Left ventricle myocardium inferior (tissue), 1 donor: Measurements from ENCODE around the gene MALRD1. TPM values are rescaled to one million over a fixed set of nuclear protein-coding genes. Genes with fewer than 3 reads are reported as not detected.

ENCODE experiments used
- DNase-seq: peaks from one replicate; pipeline ENCODE4 v3.0.0-alpha.2; 2020
- H3K27ac ChIP-seq: fragments of 200-600 bp; replicated peaks from 2 replicates; pipeline ENCODE4 v1.8.0; 2021
- H3K27me3 ChIP-seq: fragments of 200-600 bp; 2 replicates; pipeline ENCODE4 v1.8.0; 2021; ENCODE audit warnings: low read depth
- H3K36me3 ChIP-seq: fragments of 200-600 bp; 2 replicates; pipeline ENCODE4 v1.8.0; 2021
- H3K4me1 ChIP-seq: fragments of 200-600 bp; 2 replicates; pipeline ENCODE4 v1.8.0; 2021
- H3K4me3 ChIP-seq: fragments of 200-600 bp; 2 replicates; pipeline ENCODE4 v1.8.0; 2021; ENCODE audit warnings: mild to moderate bottlenecking, moderate library complexity
- H3K9me3 ChIP-seq: fragments of 200-600 bp; replicated peaks from 2 replicates; pipeline ENCODE4 v1.8.0; 2021
- intact Hi-C: fragments of 100-400 bp; cut with micrococcal nuclease; formaldehyde crosslinking; loops from one replicate; pipeline ENCODE4 v1.11.0; 2022
- total RNA-seq: library from RNA; stranded (reverse); fragmentation: NEBNext Ultra II Directional; extraction: Animal tissue kit (Norgen Biotek cat#: 25700); gene quantifications from one replicate; pipeline ENCODE4 v1.2.1, GENCODE V29; 2021
- TF ChIP-seq, protein P1 (sequence below): fragments of 200-600 bp; IDR thresholded peaks from 2 replicates; pipeline ENCODE4 v1.8.0; 2021; ENCODE audit warnings: antibody characterized with exemption, mild to moderate bottlenecking, borderline replicate concordance
- donor health status: DM: no; HTN: yes; CAD: no; lungs with severe emphysema.

MALRD1 gene
- total RNA-seq, 1 donor from 2014 or later, result 0.47 TPM

DNA sequence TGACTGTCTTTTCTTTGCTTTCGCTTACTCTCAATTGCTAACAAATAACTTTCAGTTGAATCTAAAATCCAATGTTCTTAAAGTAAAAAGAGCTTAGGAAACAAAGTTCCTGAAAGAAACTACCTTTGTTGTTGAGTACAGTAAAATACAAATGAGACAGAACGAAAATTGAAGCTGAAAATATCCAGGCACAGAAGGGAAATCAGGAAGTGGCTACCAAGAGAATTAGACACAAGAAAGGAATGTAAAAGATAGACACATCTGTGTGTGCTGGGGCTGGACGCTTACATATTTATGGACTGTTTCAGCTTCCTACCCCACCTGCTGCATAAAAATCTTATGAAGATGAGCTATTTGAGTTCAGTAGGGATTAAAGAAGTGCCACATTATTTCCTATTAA lies 606.0 kb downstream of the MALRD1 start:
- no peaks in the 10 kb centered on the region for H3K27me3 ChIP-seq
- peaks cover 3% of the 10 kb centered on the region for H3K4me1 ChIP-seq
- no peak overlapping the region for H3K27ac ChIP-seq
- peaks cover 7% of the 10 kb centered on the region for H3K9me3 ChIP-seq
- no peaks in the 10 kb centered on the region for H3K36me3 ChIP-seq
- DNase-seq, result no peak
- intact Hi-C loops, result no loop called here
- TF ChIP-seq, protein P1, sequence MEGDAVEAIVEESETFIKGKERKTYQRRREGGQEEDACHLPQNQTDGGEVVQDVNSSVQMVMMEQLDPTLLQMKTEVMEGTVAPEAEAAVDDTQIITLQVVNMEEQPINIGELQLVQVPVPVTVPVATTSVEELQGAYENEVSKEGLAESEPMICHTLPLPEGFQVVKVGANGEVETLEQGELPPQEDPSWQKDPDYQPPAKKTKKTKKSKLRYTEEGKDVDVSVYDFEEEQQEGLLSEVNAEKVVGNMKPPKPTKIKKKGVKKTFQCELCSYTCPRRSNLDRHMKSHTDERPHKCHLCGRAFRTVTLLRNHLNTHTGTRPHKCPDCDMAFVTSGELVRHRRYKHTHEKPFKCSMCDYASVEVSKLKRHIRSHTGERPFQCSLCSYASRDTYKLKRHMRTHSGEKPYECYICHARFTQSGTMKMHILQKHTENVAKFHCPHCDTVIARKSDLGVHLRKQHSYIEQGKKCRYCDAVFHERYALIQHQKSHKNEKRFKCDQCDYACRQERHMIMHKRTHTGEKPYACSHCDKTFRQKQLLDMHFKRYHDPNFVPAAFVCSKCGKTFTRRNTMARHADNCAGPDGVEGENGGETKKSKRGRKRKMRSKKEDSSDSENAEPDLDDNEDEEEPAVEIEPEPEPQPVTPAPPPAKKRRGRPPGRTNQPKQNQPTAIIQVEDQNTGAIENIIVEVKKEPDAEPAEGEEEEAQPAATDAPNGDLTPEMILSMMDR, result no peak
- H3K4me3 ChIP-seq, result no peak overlapping the region

DNA sequence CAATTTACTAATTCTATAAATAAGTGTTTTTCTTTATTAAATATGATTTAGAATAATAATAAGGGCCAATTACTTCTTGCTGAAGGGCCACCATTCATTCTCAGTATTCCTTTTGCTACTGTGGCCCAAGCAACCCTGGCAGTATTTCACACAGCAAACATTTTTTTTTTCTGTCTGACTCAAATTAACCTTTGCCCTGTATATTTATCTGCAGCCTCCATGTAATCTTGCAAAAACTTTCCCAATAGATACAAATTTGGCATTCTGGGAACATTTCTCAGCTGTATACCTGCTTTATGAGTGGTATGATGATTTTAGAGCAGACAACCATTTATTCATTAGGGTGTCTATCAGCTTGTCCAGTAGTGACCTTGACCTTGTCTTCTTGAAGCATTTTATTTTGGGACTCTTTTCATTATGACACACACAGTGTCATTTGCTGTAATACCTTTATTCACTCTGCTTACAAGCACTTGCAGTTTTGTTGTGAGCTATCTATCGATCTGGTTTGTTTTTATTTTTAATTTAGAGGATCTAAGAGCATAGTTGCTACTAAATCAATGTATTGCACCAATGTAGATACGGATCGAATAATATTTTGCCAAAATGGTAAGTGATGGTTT lies 607.9 kb downstream of the MALRD1 start:
- Histone ChIP-seq H3K27me3 (no peaks in the 10 kb centered on the region), H3K36me3 (no peaks in the 10 kb centered on the region), H3K27ac (no peak overlapping the region), H3K4me3 (no peak overlapping the region), H3K4me1 (peaks cover 3% of the 10 kb centered on the region), H3K9me3 (no peaks in the 10 kb centered on the region)
- intact Hi-C loops, result no loop called here
- DNase-seq, result no peak
- TF ChIP-seq, protein P1, result no peak

DNA sequence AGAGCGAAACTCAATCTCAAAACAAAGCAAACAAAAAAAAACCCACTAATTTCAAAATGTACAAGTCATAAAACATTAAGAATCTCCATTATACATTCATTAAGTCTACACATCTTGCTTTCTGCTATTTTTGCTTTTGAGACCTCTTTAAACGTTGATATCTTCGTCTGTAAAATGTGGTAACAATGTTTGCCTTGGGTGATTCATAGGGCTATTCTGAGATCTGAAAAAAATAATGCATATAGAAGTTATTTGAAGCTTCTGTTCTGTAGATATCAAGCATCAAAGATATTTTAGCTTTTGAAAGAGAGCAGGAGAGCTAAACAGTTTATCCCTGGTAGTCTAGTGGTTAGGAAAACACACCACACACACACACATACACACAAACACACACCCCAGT lies 609.5 kb downstream of the MALRD1 start:
- Histone ChIP-seq H3K27ac (no peak overlapping the region), H3K4me3 (no peak overlapping the region), H3K9me3 (peaks cover 8% of the 10 kb centered on the region), H3K4me1 (peaks cover 3% of the 10 kb centered on the region), H3K27me3 (no peaks in the 10 kb centered on the region), H3K36me3 (no peaks in the 10 kb centered on the region)
- TF ChIP-seq, protein P1, result no peak
- DNase-seq, result no peak
- intact Hi-C loops, result no loop called here

DNA sequence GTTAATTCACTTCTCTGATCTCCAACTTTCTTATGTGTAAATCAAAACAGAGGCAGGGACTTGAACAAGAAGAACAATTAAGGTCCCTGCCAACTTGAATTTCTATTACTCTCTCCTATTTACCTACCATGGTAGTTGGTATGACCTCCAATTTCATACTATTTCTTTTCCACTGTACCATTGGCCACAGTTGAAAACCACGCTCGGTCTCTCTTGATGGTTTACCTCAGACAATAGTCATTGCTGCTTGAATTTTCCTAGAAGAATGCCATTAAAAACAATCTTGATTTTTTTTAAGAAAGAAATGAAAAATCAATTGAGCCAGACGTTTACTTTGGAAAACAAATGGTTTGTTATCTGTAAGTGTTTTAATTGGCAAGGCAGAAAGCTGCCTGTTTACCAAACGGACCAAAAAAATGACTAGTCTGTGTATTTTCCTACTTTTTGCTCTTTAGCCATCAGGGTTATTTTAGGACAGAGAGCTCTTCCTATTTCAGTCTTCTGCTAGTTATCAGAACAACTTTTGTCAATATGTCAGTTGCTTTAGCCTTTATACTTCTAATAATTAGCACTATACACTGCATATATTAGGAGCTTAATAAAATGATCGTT lies 610.1 kb downstream of the MALRD1 start:
- H3K27me3 ChIP-seq, result no peaks in the 10 kb centered on the region
- peaks cover 10% of the 10 kb centered on the region for H3K9me3 ChIP-seq
- H3K4me3 ChIP-seq, result no peak overlapping the region
- H3K36me3 ChIP-seq, result no peaks in the 10 kb centered on the region
- H3K27ac ChIP-seq, result no peak overlapping the region
- TF ChIP-seq, protein P1, result no peak
- peaks cover 3% of the 10 kb centered on the region for H3K4me1 ChIP-seq
- DNase-seq, result no peak
- intact Hi-C loops, result no loop called here

DNA sequence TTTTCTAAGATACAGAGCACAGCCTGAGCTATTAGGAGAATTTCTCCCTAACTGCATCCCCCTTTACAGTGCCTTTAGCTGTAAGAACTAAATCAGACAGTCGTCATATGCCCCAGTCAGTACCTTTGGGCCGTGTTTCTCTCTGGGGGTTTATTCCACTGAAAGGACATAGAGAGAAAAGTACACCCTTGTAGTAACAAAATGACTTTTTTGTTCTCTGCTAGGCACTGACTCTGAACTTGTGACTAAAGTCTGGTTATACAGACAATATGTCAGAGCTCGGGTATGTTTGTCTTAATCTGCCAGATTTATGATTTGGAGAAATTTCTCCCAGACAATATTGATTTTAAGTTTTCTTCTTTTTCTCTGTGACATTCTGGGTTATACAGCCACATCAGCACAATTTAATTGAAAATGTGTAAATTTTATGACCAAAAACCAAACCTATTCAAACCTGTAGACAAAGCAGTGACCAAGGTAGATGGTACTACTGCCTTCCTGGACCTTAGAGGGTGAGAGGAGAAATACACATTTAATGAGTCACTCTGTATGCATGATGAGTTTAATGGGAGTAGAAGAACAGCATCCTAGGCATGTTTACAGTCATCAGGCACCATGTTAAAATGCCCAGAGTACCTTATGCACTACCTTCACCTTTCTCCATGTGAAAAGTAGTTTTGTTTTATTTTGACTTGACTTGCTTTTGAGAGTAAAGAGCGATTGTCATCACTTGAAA lies 611.5 kb downstream of the MALRD1 start:
- intact Hi-C loops, result no loop called here
- no peaks in the 10 kb centered on the region for H3K4me1 ChIP-seq
- no peak overlapping the region for H3K27ac ChIP-seq
- no peaks in the 10 kb centered on the region for H3K27me3 ChIP-seq
- no peak for DNase-seq
- no peaks in the 10 kb centered on the region for H3K36me3 ChIP-seq
- TF ChIP-seq, protein P1, result no peak
- no peak overlapping the region for H3K4me3 ChIP-seq
- H3K9me3 ChIP-seq, result peaks cover 10% of the 10 kb centered on the region
